Measurements from ENCODE around the gene SLC37A1. TPM values are rescaled to one million over a fixed set of nuclear protein-coding genes. Genes with fewer than 3 reads are reported as not detected.

The SLC37A1 gene
- total RNA-seq, 1 experiment from 2014 or later, result 15.0 TPM

GRCh38 chr21:42598159-42598735 is 84.6 kb downstream of the SLC37A1 start:
- Histone ChIP-seq H3K27me3 (ENCODE audit: insufficient read depth, low read length) (no peaks in the 10 kb centered on the region), H3K9ac (ENCODE audit: low read length) (no peak overlapping the region), H4K20me1 (ENCODE audit: insufficient read depth) (no peaks in the 10 kb centered on the region), H3K9me2 (ENCODE audit: insufficient read depth) (no peaks in the 10 kb centered on the region), H2AFZ (ENCODE audit: low read depth, low read length, poor library complexity, severe bottlenecking) (no peak overlapping the region), H3K4me3 (replicated peaks in 1 of 2; ENCODE audit: low read depth in 1 of 2, low read length in 2 of 2) (no peak overlapping the region), H3K79me2 (ENCODE audit: insufficient read depth, low read length) (no peaks in the 10 kb centered on the region), H3K4me2 (ENCODE audit: low read length) (no peak overlapping the region), H3K4me1 (ENCODE audit: control insufficient read depth in 1 of 2, insufficient read depth in 2 of 2, low read length in 2 of 2) (peaks cover 0 to 6% of the 10 kb centered on the region in 2 experiments; a peak in 1 of 4 replicates), H3K9me3 (ENCODE audit: control insufficient read depth in 1 of 2, insufficient read depth in 1 of 2, low read depth in 1 of 2, low read length in 2 of 2) (no peaks in the 10 kb centered on the region), H3K27ac (ENCODE audit: low read depth, low read length) (no peak overlapping the region), H3K36me3 (ENCODE audit: control insufficient read depth in 1 of 2, insufficient read depth in 2 of 2, low read length in 2 of 2) (no peaks in the 10 kb centered on the region)
- ChIA-PET CTCF (interaction anchor here (0.6 kb wide), 1 partner anchor 289 kb away, joined by 3 read pairs; no protein-coding TSS in a partner anchor), RAD21 (ENCODE audit: low non-redundant PET in 1 of 2, low total read pairs in 2 of 2, uncharacterized antibody in 2 of 2, unreplicated experiment in 2 of 2) (no interaction called here), POLR2A (no interaction called here)
- DNase-seq (ENCODE audit: low read depth, low spot score) (no peak), ATAC-seq (no peak)
- TF ChIP-seq ELF1 (IDR thresholded peaks at IDR 0.05; ENCODE audit: borderline replicate concordance, low read depth) (no peak), CEBPB (IDR thresholded peaks at IDR 0.05; ENCODE audit: low read depth) (no peak), EZH2 (IDR thresholded peaks at IDR 0.05) (no peak), CTCF (IDR thresholded peaks at IDR 0.05 in 2 of 3, conservative IDR thresholded peaks at IDR 0.05 in 1 of 3; ENCODE audit: borderline replicate concordance in 1 of 3, insufficient read depth in 1 of 3, low read depth in 2 of 3, low read length in 2 of 3) (no peak), EGR1 (IDR thresholded peaks at IDR 0.05; ENCODE audit: low read depth) (no peak), JUND (IDR thresholded peaks at IDR 0.05) (no peak), POLR2A (IDR thresholded peaks at IDR 0.05; ENCODE audit: borderline replicate concordance, extremely low read depth, insufficient read depth, insufficient read length) (no peak), MAX (IDR thresholded peaks at IDR 0.05) (no peak), SIN3A (IDR thresholded peaks at IDR 0.05; ENCODE audit: low read depth) (no peak), ZFX (IDR thresholded peaks at IDR 0.05) (no peak), ZNF274 (IDR thresholded peaks at IDR 0.05; ENCODE audit: low read depth, low read length) (no peak), TCF7L2 (IDR thresholded peaks at IDR 0.05; ENCODE audit: borderline replicate concordance, extremely low read depth, insufficient read depth, insufficient read length) (no peak)
- intact Hi-C loops (cut with micrococcal nuclease), result no loop called here
- BruUV-seq (replicated peaks), result no TSS peak

Data from HCT116 (cell line).